ENCODE results near the gene UBE2G1. TPM values are rescaled to one million over a fixed set of nuclear protein-coding genes. Genes with fewer than 3 reads are reported as not detected.

Gene UBE2G1
- total and polyA plus RNA-seq, 9 of the 15 experiments (the other 6 are each of a cell fraction or from before 2014, with no cell fraction given): 10.1 to 65.9 (median 29.7) TPM

DNA sequence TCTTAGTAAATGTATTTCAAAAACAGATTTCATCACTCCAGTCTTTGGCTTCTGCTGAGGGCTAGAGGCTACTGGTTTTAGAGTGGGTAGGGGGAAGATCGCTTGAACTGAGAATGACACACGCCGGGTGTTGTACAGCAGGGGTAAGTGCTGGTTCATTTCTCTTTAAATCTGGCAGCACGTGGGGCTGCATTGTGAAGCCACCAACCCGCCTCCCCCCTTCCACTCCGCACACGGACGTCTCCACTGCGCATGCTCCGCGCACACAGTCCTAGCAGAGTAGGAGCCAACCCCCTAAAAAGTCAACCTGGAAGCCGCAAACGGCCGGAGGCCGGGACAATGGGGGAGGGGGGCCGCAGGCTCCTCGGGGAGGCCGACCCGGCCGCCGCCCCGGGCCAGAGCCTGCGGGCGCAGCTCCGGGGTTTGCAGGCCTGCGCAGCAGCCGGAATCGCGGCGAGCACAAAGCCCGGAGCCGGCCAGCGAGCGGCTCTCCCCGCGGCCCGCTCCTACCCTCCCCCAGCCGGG lies 1.3 kb downstream of the UBE2G1 start (continued):
- TF ChIP-seq, protein P1, sequence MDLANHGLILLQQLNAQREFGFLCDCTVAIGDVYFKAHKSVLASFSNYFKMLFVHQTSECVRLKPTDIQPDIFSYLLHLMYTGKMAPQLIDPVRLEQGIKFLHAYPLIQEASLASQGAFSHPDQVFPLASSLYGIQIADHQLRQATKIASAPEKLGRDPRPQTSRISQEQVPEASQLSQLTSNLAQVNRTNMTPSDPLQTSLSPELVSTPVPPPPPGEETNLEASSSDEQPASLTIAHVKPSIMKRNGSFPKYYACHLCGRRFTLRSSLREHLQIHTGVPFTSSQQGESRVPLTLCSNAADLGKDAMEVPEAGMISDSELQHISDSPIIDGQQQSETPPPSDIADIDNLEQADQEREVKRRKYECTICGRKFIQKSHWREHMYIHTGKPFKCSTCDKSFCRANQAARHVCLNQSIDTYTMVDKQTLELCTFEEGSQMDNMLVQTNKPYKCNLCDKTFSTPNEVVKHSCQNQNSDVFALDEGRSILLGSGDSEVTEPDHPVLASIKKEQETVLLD (IDR thresholded peaks at IDR 0.05): peak; percentile 84
- TF ChIP-seq KAT8 (IDR thresholded peaks at IDR 0.05; ENCODE audit: low read depth): no peak
- TF ChIP-seq ZNF77 (CRISPR knock-in tag; IDR thresholded peaks at IDR 0.05): no peak
- TF ChIP-seq, protein P2, sequence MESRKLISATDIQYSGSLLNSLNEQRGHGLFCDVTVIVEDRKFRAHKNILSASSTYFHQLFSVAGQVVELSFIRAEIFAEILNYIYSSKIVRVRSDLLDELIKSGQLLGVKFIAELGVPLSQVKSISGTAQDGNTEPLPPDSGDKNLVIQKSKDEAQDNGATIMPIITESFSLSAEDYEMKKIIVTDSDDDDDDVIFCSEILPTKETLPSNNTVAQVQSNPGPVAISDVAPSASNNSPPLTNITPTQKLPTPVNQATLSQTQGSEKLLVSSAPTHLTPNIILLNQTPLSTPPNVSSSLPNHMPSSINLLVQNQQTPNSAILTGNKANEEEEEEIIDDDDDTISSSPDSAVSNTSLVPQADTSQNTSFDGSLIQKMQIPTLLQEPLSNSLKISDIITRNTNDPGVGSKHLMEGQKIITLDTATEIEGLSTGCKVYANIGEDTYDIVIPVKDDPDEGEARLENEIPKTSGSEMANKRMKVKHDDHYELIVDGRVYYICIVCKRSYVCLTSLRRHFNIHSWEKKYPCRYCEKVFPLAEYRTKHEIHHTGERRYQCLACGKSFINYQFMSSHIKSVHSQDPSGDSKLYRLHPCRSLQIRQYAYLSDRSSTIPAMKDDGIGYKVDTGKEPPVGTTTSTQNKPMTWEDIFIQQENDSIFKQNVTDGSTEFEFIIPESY (CRISPR knock-in tag; IDR thresholded peaks at IDR 0.05): no peak
- no peak for TF ChIP-seq SP1 (CRISPR knock-in tag; IDR thresholded peaks at IDR 0.05)
- 0 out of 2 replicates have a peak, but pooled peaks have one; percentile 56 for TF ChIP-seq CXXC5 (CRISPR knock-in tag; IDR thresholded peaks at IDR 0.05)
- TF ChIP-seq NR3C1 (CRISPR knock-in tag; IDR thresholded peaks at IDR 0.05): no peak
- TF ChIP-seq RBM22 (IDR thresholded peaks at IDR 0.05; ENCODE audit: low read depth, low read length, poor library complexity, severe bottlenecking): no peak
- no peak for TF ChIP-seq CSDE1 (IDR thresholded peaks at IDR 0.05)
- no peak for TF ChIP-seq RAD21 (CRISPR knock-in tag; conservative IDR thresholded peaks at IDR 0.05 in 1 of 2, IDR thresholded peaks at IDR 0.05 in 1 of 2)
- TF ChIP-seq DACH1 (IDR thresholded peaks at IDR 0.05; ENCODE audit: partially characterized antibody): no peak
- TF ChIP-seq CREB1 (IDR thresholded peaks at IDR 0.05): 0 out of 2 replicates have a peak, but pooled peaks have one; percentile 9
- no peak for TF ChIP-seq CREB1 (CRISPR knock-in tag; IDR thresholded peaks at IDR 0.05)
- TF ChIP-seq KLF6 (CRISPR knock-in tag; IDR thresholded peaks at IDR 0.05; ENCODE audit: borderline replicate concordance): no peak
- TF ChIP-seq, protein P3, sequence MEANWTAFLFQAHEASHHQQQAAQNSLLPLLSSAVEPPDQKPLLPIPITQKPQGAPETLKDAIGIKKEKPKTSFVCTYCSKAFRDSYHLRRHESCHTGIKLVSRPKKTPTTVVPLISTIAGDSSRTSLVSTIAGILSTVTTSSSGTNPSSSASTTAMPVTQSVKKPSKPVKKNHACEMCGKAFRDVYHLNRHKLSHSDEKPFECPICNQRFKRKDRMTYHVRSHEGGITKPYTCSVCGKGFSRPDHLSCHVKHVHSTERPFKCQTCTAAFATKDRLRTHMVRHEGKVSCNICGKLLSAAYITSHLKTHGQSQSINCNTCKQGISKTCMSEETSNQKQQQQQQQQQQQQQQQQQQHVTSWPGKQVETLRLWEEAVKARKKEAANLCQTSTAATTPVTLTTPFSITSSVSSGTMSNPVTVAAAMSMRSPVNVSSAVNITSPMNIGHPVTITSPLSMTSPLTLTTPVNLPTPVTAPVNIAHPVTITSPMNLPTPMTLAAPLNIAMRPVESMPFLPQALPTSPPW (CRISPR knock-in tag; IDR thresholded peaks at IDR 0.05): peak; percentile 92
- peak in 1 of 3 experiments; percentile 50 for TF ChIP-seq YY1 (IDR thresholded peaks at IDR 0.05; ENCODE audit: borderline replicate concordance in 1 of 3, control insufficient read depth in 1 of 3, extremely low read depth in 1 of 3, insufficient read depth in 3 of 3, insufficient read length in 1 of 3, insufficient replicate concordance in 2 of 3, low read depth in 1 of 3, low read length in 2 of 3)
- 0 out of 4 replicates have a peak, but pooled peaks of 1 of the 2 experiments have one; percentile 24 for TF ChIP-seq FOXK2 (conservative IDR thresholded peaks at IDR 0.05 in 1 of 2, IDR thresholded peaks at IDR 0.05 in 1 of 2; ENCODE audit: low read depth in 2 of 2)
- TF ChIP-seq, protein P4, sequence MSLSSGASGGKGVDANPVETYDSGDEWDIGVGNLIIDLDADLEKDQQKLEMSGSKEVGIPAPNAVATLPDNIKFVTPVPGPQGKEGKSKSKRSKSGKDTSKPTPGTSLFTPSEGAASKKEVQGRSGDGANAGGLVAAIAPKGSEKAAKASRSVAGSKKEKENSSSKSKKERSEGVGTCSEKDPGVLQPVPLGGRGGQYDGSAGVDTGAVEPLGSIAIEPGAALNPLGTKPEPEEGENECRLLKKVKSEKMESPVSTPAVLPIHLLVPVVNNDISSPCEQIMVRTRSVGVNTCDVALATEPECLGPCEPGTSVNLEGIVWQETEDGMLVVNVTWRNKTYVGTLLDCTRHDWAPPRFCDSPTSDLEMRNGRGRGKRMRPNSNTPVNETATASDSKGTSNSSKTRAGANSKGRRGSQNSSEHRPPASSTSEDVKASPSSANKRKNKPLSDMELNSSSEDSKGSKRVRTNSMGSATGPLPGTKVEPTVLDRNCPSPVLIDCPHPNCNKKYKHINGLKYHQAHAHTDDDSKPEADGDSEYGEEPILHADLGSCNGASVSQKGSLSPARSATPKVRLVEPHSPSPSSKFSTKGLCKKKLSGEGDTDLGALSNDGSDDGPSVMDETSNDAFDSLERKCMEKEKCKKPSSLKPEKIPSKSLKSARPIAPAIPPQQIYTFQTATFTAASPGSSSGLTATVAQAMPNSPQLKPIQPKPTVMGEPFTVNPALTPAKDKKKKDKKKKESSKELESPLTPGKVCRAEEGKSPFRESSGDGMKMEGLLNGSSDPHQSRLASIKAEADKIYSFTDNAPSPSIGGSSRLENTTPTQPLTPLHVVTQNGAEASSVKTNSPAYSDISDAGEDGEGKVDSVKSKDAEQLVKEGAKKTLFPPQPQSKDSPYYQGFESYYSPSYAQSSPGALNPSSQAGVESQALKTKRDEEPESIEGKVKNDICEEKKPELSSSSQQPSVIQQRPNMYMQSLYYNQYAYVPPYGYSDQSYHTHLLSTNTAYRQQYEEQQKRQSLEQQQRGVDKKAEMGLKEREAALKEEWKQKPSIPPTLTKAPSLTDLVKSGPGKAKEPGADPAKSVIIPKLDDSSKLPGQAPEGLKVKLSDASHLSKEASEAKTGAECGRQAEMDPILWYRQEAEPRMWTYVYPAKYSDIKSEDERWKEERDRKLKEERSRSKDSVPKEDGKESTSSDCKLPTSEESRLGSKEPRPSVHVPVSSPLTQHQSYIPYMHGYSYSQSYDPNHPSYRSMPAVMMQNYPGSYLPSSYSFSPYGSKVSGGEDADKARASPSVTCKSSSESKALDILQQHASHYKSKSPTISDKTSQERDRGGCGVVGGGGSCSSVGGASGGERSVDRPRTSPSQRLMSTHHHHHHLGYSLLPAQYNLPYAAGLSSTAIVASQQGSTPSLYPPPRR (CRISPR knock-in tag; IDR thresholded peaks at IDR 0.05; ENCODE audit: borderline replicate concordance): no peak

Measured in K562 (cell line).